Tibial nerve (tissue), 4 donors: ENCODE results near the gene HPS4. TPM values are rescaled to one million over a fixed set of nuclear protein-coding genes. Genes with fewer than 3 reads are reported as not detected.

Experiments used
- DNase-seq, 2 donors: peaks; one replicate each; pipeline ENCODE4 v3.0.0-alpha.2; 2019; ENCODE audit warnings: low spot score in 2 of 2
- H3K27ac ChIP-seq, 4 donors: fragments of 200-600 bp; sonication (generic) in 3 of 4; one replicate each; pipeline ENCODE4 v1.5.1; 2017 to 2019; ENCODE audit warnings: mild to moderate bottlenecking in 1 of 4
- H3K27me3 ChIP-seq, 2 donors: fragments of 200-600 bp; sonication (generic) in 1 of 2; one replicate each; pipeline versions ENCODE4 v1.5.1 to v1.6.0; 2017 to 2019
- H3K36me3 ChIP-seq, 3 donors: fragments of 200-600 bp; sonication (generic); one replicate each; pipeline ENCODE4 v1.5.1; 2018 to 2019
- H3K4me1 ChIP-seq, 4 donors: fragments of 200-600 bp; sonication (generic) in 3 of 4; one replicate each; pipeline ENCODE4 v1.5.1; 2017 to 2019
- H3K4me3 ChIP-seq, 4 donors: fragments of 200-600 bp; sonication (generic) in 3 of 4; one replicate each; pipeline ENCODE4 v1.5.1; 2017 to 2019; ENCODE audit warnings: mild to moderate bottlenecking in 1 of 4, moderate library complexity in 1 of 4
- H3K9me3 ChIP-seq, 4 donors: fragments of 200-600 bp; sonication (generic) in 3 of 4; one replicate each; pipeline ENCODE4 v1.5.1; 2017 to 2019
- EP300 ChIP-seq, 2 donors: sonication (generic); formaldehyde crosslinking; IDR thresholded peaks; one replicate each; pipeline ENCODE4 v1.6.1; 2017; ENCODE audit warnings: antibody characterized with exemption in 2 of 2, mild to moderate bottlenecking in 1 of 2
- POLR2A ChIP-seq, 2 donors: fragments of 450-650 bp; IDR thresholded peaks; one replicate each; pipeline ENCODE4 v1.6.1; 2017; ENCODE audit warnings: antibody characterized with exemption in 2 of 2, mild to moderate bottlenecking in 2 of 2, moderate library complexity in 2 of 2
- WGBS, 2 donors: methylation state at CpG; one replicate each; pipeline ENCODE4 v1.1.5; 2018; 5-methylcytosine and 5-hydroxymethylcytosine counted together
- total RNA-seq, 4 donors: library from RNA; depleted of rRNA; stranded (reverse); fragments of >200 nt; gene quantifications; one replicate each; pipeline ENCODE4 v1.1.0, GENCODE V29; 2016
- TF ChIP-seq, protein P1 (sequence below), 5 experiments: fragments of 200-600 bp in 3 of 5; fragments of 450-650 bp in 2 of 5; sonication (generic) in 3 of 5; IDR thresholded peaks; one replicate each; pipeline ENCODE4 v1.5.1; 2016 to 2019; ENCODE audit warnings: antibody characterized with exemption in 5 of 5, mild to moderate bottlenecking in 3 of 5, moderate library complexity in 2 of 5

Gene HPS4
- total RNA-seq, 4 donors from 2014 or later: 32.7 to 62.3 (median 46.0) TPM

DNA sequence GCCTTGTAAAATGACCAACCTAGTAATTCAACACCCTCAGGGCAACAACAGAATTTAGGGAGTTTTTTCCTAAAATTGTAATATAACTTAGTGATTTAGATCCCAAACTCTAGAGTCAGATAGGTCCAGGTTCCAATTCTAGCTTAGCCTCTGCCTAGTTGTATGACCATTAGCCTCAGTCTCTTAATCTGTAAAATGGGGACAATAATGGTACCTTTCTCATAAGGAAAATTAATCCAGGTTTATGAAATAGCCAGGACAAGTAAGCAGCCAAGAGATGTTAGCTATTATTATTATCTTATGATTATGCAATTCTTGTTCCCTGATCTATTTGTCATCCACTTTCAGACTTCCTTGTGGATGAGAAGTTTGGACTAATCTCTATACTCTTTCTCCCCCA lies 24.6 kb upstream of the HPS4 start:
- TF ChIP-seq EP300 (IDR thresholded peaks at IDR 0.05): no peak
- TF ChIP-seq, protein P1, sequence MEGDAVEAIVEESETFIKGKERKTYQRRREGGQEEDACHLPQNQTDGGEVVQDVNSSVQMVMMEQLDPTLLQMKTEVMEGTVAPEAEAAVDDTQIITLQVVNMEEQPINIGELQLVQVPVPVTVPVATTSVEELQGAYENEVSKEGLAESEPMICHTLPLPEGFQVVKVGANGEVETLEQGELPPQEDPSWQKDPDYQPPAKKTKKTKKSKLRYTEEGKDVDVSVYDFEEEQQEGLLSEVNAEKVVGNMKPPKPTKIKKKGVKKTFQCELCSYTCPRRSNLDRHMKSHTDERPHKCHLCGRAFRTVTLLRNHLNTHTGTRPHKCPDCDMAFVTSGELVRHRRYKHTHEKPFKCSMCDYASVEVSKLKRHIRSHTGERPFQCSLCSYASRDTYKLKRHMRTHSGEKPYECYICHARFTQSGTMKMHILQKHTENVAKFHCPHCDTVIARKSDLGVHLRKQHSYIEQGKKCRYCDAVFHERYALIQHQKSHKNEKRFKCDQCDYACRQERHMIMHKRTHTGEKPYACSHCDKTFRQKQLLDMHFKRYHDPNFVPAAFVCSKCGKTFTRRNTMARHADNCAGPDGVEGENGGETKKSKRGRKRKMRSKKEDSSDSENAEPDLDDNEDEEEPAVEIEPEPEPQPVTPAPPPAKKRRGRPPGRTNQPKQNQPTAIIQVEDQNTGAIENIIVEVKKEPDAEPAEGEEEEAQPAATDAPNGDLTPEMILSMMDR (IDR thresholded peaks at IDR 0.05): no peak
- TF ChIP-seq POLR2A (IDR thresholded peaks at IDR 0.05): no peak
- no peaks in the 10 kb centered on the region for H3K27me3 ChIP-seq
- no peak overlapping the region for H3K4me3 ChIP-seq
- peaks cover 14 to 76% (median 22%) of the 10 kb centered on the region in 3 donors for H3K36me3 ChIP-seq
- H3K9me3 ChIP-seq: no peaks in the 10 kb centered on the region
- H3K4me1 ChIP-seq: peaks cover 0 to 33% (median 16%) of the 10 kb centered on the region in 4 donors
- no peak for DNase-seq
- no peak overlapping the region for H3K27ac ChIP-seq

DNA sequence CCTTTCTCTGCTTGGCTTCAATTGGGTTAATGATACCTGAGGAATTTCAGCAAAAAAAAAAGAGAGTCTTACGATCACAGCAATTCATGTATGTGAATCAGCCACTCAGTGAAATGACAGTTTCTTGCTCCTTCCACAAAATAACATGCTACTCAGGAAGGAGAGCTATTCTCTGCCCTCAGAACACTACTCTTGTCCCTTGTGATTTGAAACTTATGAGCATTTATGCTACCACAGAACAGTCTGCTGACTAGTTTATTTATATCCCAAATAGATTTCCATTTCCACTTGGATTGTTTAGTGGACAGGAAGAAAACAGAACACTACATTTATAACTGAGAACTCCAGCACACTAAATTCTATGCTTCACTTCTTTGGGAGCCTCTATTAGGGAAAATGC lies 20.2 kb upstream of the HPS4 start:
- 64 to 71% methylated on average over 1 of the region's 1 CpG for WGBS, 2 donors
- TF ChIP-seq, protein P1 (IDR thresholded peaks at IDR 0.05): no peak
- TF ChIP-seq EP300 (IDR thresholded peaks at IDR 0.05) (no peak), POLR2A (IDR thresholded peaks at IDR 0.05) (no peak)
- Histone ChIP-seq H3K36me3 (peaks cover 14 to 100% (median 39%) of the 10 kb centered on the region in 3 donors), H3K27ac (no peak overlapping the region), H3K9me3 (no peaks in the 10 kb centered on the region), H3K4me1 (peaks cover 0 to 9% (median 0%) of the 10 kb centered on the region in 4 donors), H3K4me3 (no peak overlapping the region), H3K27me3 (no peaks in the 10 kb centered on the region)
- DNase-seq: no peak

DNA sequence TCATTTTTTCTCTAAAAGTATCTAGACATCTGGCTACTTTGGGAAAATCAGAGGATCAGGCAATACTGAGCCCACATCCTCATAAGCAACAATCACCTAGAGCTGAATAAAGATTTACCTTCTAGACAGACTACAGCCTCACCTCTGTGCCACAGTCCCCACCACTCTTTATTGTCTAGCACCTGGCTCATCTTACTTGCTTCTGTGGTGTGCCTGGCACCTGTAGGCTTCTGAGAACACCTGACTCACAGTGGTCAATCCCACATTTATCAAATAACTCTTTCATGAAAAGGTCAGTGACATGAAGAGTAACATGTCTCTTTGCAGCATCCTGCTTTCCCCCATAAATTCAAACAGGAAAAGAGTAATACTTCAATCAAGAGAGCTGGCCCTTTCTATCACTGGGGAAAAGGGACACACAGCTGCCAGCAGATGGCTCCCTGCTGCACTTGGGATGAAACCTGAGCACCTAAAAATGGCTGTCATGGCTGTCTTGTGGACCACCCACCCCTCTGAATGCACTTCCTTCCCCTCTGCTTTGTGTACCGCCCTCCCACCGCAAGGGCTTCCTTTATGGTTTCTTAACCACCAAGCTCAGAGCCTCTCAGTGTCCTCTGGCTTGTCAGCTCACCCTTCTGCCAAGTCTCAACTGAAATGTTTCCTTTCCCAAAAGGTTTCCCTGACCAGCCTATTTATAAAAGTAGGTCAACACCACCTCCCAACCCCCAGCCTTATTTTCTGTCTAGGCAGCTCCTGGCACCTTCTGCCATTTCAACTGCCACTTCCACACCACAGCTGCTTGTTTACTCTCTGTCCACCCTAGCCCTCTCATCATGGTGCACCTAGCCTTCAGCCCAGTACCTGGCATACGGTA lies 19.3 kb upstream of the HPS4 start:
- Histone ChIP-seq H3K9me3 (no peaks in the 10 kb centered on the region), H3K36me3 (peaks cover 13 to 100% (median 43%) of the 10 kb centered on the region in 3 donors), H3K4me3 (no peak overlapping the region), H3K27ac (peak overlapping the region in 1 of 4 donors; percentile 10), H3K27me3 (no peaks in the 10 kb centered on the region), H3K4me1 (peaks cover 0 to 9% (median 0%) of the 10 kb centered on the region in 4 donors)
- DNase-seq: no peak
- TF ChIP-seq, protein P1 (IDR thresholded peaks at IDR 0.05): peak in 1 of 5 experiments; percentile 9
- no peak for TF ChIP-seq POLR2A (IDR thresholded peaks at IDR 0.05)
- 35 to 41% methylated on average over 3 of the region's 3 CpGs for WGBS, 2 donors

DNA sequence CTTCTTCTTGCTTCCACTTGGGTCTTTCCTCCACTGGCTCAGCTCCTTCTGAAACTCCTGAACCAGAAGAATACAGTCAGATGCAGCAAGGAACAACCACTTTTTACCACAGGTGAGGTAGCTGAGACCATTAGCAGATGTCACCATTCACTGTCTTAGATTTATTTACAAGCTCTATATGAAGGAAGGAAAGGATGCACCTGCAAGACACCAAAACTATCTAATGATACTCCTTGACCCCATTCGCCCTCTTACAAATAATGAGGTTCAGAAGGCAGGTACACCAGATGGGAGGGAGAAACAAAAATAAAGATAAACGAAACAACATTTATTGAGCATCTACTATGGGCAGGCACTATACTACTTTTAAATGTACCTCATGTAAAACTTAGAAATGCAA lies 18.4 kb upstream of the HPS4 start:
- 89 to 94% methylated on average over 2 of the region's 2 CpGs for WGBS, 2 donors
- Histone ChIP-seq H3K4me3 (no peak overlapping the region), H3K27ac (no peak overlapping the region), H3K4me1 (peaks cover 0 to 9% (median 0%) of the 10 kb centered on the region in 4 donors), H3K27me3 (no peaks in the 10 kb centered on the region), H3K36me3 (peaks cover 13 to 100% (median 47%) of the 10 kb centered on the region in 3 donors), H3K9me3 (no peaks in the 10 kb centered on the region)
- TF ChIP-seq, protein P1 (IDR thresholded peaks at IDR 0.05): no peak
- TF ChIP-seq EP300 (IDR thresholded peaks at IDR 0.05): no peak
- TF ChIP-seq POLR2A (IDR thresholded peaks at IDR 0.05): no peak
- no peak for DNase-seq

DNA sequence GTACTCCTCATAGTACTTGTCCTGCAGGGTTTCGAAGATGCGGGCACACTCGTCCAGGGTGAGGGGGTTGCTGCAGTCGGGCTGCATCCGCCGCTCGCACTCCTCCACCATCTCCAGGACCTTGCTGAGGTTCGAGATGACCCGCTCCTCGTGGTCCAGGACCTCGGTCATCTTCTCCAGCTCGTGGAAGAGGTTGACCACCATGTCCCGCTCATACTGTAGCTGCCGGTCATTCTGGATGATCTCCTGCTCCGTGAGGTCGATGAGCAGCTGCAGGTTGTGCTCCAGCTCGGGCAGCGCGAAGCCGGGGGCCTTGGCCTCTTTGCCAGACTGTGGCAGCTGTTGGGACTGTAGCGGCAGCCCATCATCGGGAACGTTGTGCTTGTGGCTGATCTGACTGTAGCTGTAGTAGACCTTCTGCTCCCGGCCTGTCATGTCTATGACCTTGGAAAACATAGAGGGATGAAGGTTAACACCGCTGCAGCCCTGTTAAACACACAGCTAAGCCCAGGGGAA lies 15.7 kb upstream of the HPS4 start:
- Histone ChIP-seq H3K4me3 (no peak overlapping the region), H3K4me1 (peaks cover 0 to 9% (median 0%) of the 10 kb centered on the region in 4 donors), H3K27ac (no peak overlapping the region), H3K36me3 (peaks cover 10 to 100% (median 50%) of the 10 kb centered on the region in 3 donors), H3K27me3 (no peaks in the 10 kb centered on the region), H3K9me3 (no peaks in the 10 kb centered on the region)
- 92 to 94% methylated on average over 25 of the region's 25 CpGs for WGBS, 2 donors
- TF ChIP-seq, protein P1 (IDR thresholded peaks at IDR 0.05): no peak
- no peak for DNase-seq
